Measurements from ENCODE around the gene PBXIP1. TPM values are rescaled to one million over a fixed set of nuclear protein-coding genes. Genes with fewer than 3 reads are reported as not detected.
A peak's percentile ranks its signal among the peaks of the same experiment; 100 is the strongest.

Gene PBXIP1
- polyA plus RNA-seq, 1 donor (not counting 4 experiments of a cell fraction or from before 2014, with no cell fraction given): 15.6 TPM

GRCh38 chr1:154968731-154969130, 12.8 kb upstream of the PBXIP1 start:
- TF ChIP-seq EZH2 (IDR thresholded peaks at IDR 0.05; ENCODE audit: low read length): no peak
- TF ChIP-seq CTCF (optimal IDR thresholded peaks at IDR 0.05 in 1 of 3, IDR thresholded peaks at IDR 0.05 in 1 of 3, conservative IDR thresholded peaks at IDR 0.05 in 1 of 3; ENCODE audit: extremely low read depth in 1 of 3, insufficient read depth in 2 of 3, low read length in 3 of 3): no peak
- dilution Hi-C loops (cut with MboI; ENCODE audit: extremely low pct_ligation_motif_present, low sequenced_read_pairs): no loop called here
- peaks cover 30 to 46% of the 10 kb centered on the region in 2 experiments for H3K36me3 ChIP-seq (ENCODE audit: control insufficient read depth in 2 of 2, extremely low read depth in 1 of 2, insufficient read depth in 2 of 2, low read length in 2 of 2)
- H3K79me2 ChIP-seq (ENCODE audit: control insufficient read depth, insufficient read depth, low read length): peaks cover 53% of the 10 kb centered on the region
- H3K9me3 ChIP-seq (ENCODE audit: control insufficient read depth, low read depth, low read length): no peaks in the 10 kb centered on the region
- no peaks in the 10 kb centered on the region for H4K20me1 ChIP-seq (ENCODE audit: control insufficient read depth, extremely low read depth, insufficient read depth, low read length)
- H3K9ac ChIP-seq (ENCODE audit: control insufficient read depth, extremely low read depth, insufficient read depth, low read length): peak overlapping the region; percentile 79
- H3K9me1 ChIP-seq (ENCODE audit: control insufficient read depth, extremely low read depth, insufficient read depth, low read length): no peaks in the 10 kb centered on the region
- H2AFZ ChIP-seq (ENCODE audit: control insufficient read depth, low read length): no peak overlapping the region
- peak overlapping the region in 2 of 3 experiments; percentile 52 to 71 for H3K4me3 ChIP-seq (ENCODE audit: control insufficient read depth in 2 of 3, extremely low read depth in 1 of 3, insufficient read depth in 2 of 3, low read depth in 1 of 3, low read length in 3 of 3)
- H3K27ac ChIP-seq (ENCODE audit: control insufficient read depth, insufficient read depth, low read length): no peak overlapping the region
- peak overlapping the region; percentile 76 for H3K4me2 ChIP-seq (ENCODE audit: control insufficient read depth, extremely low read depth, insufficient read depth, low read depth, low read length)
- no peak for FAIRE-seq
- H3K4me1 ChIP-seq (ENCODE audit: control insufficient read depth, extremely low read depth, insufficient read depth, low read length): peaks cover 50% of the 10 kb centered on the region
- no peaks in the 10 kb centered on the region for H3K27me3 ChIP-seq (ENCODE audit: control insufficient read depth, extremely low read depth, insufficient read depth, low read length)
- no peak for DNase-seq (ENCODE audit: low read depth, low spot score)

- TF ChIP-seq CTCF (optimal IDR thresholded peaks at IDR 0.05 in 1 of 3, IDR thresholded peaks at IDR 0.05 in 1 of 3, conservative IDR thresholded peaks at IDR 0.05 in 1 of 3; ENCODE audit: extremely low read depth in 1 of 3, insufficient read depth in 2 of 3, low read length in 3 of 3) (no peak), EZH2 (IDR thresholded peaks at IDR 0.05; ENCODE audit: low read length) (no peak)
- Histone ChIP-seq H3K36me3 (ENCODE audit: control insufficient read depth in 2 of 2, extremely low read depth in 1 of 2, insufficient read depth in 2 of 2, low read length in 2 of 2) (peaks cover 35 to 55% of the 10 kb centered on the region in 2 experiments), H3K27ac (ENCODE audit: control insufficient read depth, insufficient read depth, low read length) (no peak overlapping the region), H3K9me3 (ENCODE audit: control insufficient read depth, low read depth, low read length) (no peaks in the 10 kb centered on the region), H4K20me1 (ENCODE audit: control insufficient read depth, extremely low read depth, insufficient read depth, low read length) (no peaks in the 10 kb centered on the region), H3K4me3 (ENCODE audit: control insufficient read depth in 2 of 3, extremely low read depth in 1 of 3, insufficient read depth in 2 of 3, low read depth in 1 of 3, low read length in 3 of 3) (no peak overlapping the region), H3K4me2 (ENCODE audit: control insufficient read depth, extremely low read depth, insufficient read depth, low read depth, low read length) (peak overlapping the region; percentile 8), H3K4me1 (ENCODE audit: control insufficient read depth, extremely low read depth, insufficient read depth, low read length) (peaks cover 50% of the 10 kb centered on the region), H3K9ac (ENCODE audit: control insufficient read depth, extremely low read depth, insufficient read depth, low read length) (no peak overlapping the region), H3K79me2 (ENCODE audit: control insufficient read depth, insufficient read depth, low read length) (peaks cover 53% of the 10 kb centered on the region), H3K27me3 (ENCODE audit: control insufficient read depth, extremely low read depth, insufficient read depth, low read length) (no peaks in the 10 kb centered on the region), H2AFZ (ENCODE audit: control insufficient read depth, low read length) (no peak overlapping the region), H3K9me1 (ENCODE audit: control insufficient read depth, extremely low read depth, insufficient read depth, low read length) (no peaks in the 10 kb centered on the region)
- no peak for DNase-seq (ENCODE audit: low read depth, low spot score)
- FAIRE-seq: no peak
- dilution Hi-C loops (cut with MboI; ENCODE audit: extremely low pct_ligation_motif_present, low sequenced_read_pairs): no loop called here
These were observed 11.5 kb upstream of the PBXIP1 start for GRCh38 chr1:154967331-154967950.
